COR-L47 (cell line): ENCODE results near the gene CLTC.

ENCODE experiments used
- DNase-seq: peaks from one replicate; lab custom pipeline; 2025; lab: John Stamatoyannopoulos, UW

CLTC gene

DNA sequence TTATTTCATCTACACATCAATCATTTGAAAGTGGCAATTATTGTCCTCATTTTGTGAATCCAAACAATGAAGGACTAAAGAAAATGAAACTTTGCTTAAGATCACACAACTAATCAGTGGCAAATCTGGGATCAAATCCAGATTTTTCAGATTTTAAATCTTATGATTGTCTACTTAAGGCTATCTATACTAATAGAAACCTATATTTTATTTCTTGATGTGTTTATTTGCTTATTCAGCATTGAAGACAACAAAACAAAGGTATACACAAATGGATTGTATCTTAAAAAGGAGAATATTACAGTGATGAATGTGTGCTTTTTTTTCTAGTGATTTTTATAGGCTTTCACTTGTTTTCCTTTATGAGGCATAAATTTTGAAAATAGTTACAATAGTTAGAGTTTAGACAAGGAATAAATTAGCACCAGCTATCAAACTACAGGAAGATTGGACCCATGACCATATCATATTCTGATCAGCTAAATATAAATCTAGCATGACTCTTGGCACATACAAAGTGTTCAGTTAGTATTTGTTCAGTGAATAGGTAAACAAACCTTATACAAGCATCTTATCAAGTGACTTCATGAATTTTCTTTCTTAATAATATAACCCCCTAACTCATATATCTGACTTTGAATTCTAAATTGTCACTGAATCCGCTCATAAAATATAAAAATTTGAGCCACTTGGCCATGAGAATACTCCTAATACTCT lies 108.3 kb downstream of the CLTC start:
- DNase-seq: no peak

DNA sequence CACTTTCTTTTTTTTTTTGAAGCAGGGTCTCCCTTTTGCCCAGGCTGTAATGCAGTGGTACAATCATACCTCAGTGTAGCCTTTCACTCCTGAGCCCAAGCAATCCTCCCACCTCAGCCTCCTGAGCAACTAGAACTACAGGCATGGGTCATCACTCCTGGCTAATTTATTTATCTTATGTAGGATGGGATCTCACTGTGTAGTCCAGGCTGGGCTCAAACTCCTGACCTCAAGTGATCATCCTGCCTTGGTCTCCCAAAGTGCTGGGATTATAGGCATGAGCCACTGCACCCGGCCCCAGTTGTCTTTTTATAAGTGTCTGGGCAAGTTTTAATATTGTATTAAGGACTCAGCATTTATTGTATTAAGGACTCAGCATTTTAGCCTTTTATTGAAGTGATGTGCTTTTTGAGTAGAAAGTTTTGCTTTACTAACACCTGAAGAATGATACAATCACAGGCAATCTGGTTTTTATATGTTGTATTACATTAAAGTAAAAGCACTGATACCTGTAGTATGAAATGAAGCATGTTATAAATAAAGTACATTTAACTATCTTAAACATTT lies 110.7 kb downstream of the CLTC start:
- DNase-seq: no peak

DNA sequence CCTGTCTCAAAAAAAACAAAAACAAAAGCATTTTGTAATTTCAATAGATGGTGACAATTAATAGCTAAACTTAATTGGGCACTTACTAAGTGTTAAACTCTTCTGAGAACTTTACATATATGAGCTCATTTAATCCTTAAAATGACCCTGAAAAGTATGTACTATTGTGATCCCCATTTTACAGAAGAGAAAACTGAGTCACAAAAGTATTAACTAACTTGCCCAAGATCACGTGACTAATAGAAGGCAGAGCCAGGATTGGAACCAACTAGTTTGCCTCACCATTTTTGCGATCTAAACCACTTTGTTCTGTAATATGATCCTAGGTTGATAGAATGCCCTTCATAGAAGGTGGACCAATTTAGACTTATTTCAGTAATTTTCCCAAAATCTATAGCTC lies 114.0 kb downstream of the CLTC start:
- no peak for DNase-seq

DNA sequence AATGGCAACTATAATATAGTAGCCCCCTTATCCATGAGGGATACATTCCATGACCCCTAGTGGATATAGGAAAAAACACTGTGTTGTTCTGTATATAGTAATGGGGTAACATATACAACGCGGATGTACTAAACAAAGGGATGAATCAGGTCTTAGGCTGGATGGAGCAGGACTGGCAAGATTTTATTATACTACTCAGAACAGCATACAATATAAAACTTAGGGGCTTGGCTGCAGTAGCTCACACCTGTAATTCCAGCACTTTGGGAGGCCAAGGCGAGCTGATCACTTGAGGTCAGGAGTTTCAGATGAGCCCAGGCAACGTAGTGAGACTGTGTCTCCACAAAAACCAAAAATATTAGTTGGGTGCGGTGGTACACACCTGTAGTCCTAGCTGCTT lies 114.5 kb downstream of the CLTC start:
- DNase-seq: no peak

DNA sequence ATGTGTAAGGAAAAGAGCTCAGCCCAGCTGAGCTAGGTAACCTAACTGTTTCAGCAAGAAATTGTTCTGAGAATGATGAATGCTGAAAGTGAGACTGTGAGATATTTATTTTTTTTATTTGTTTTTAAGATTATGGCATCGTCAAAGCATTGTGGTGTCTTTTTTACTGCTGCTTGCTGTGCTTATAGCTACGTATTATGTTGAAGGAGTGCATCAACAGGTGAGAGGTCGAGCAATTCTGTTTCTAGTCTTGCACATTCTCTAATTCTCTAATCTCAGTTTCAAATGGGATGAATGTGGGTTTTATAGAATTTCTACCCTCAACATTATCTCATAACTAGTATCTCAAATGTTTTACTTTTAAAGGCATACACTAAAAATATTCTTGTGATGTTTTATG lies 117.6 kb downstream of the CLTC start:
- DNase-seq: no peak

DNA sequence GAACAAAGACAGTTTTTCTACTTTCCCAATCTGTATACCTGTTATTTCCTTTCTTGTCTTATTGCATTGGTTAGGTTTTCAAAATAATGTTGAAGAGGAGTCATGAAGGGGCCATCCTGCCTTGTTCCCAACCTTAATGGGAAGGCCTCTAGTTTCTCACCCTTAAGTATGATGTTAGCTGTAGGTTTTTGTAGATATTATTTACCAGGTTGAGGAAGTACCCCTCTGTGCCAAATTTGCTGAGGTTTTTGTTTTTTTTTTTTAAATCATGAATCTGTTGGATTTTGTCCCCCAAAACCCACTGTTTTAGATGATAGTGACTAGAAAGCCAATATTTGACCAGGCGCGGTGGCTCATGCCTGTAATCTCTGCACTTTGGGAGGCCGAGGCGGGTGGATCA lies 124.1 kb downstream of the CLTC start:
- DNase-seq: no peak

DNA sequence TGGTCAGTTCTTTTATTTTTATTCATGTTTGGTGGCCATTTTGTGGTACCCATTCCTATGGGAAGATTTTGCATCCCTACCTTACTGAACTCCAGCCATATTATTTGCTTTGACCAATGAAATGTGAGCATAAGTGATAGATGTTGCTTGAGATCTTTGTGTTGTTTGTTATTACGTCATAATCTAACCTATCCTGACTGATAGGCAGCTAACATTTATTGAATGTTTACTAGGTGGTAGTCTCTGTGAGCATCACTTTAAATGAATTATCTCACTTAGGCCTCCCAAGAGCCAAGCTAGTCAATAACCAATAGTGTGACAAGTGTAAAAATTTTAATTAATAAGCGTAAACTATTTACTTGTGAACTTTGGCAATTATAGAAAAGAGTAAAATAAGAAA lies 125.3 kb downstream of the CLTC start:
- DNase-seq: no peak
